GM18508 (cell line): ENCODE measurements around the gene CLPSL2.

Experiments
- ATAC-seq: cut with Tn5 transposase; IDR thresholded peaks from one replicate; pipeline ENCODE4 v1.9.1; 2021; ENCODE audit warnings: moderate number of reproducible peaks; ENCODE audit not compliant: insufficient read depth, unreplicated experiment

CLPSL2 gene

GRCh38 chr6:35745509-35745908 is 30.9 kb upstream of the CLPSL2 start:
- ATAC-seq = no peak

- ATAC-seq = no peak
Measured at GRCh38 chr6:35746516-35746915, 29.9 kb upstream of the CLPSL2 start.

- ATAC-seq = no peak
Measured at GRCh38 chr6:35747877-35748276, 28.5 kb upstream of the CLPSL2 start.

- ATAC-seq = no peak
Measured at GRCh38 chr6:35750557-35750956, 25.8 kb upstream of the CLPSL2 start.

GRCh38 chr6:35751594-35751993 is 24.8 kb upstream of the CLPSL2 start:
- no peak for ATAC-seq

GRCh38 chr6:35752330-35752729 is 24.1 kb upstream of the CLPSL2 start:
- no peak for ATAC-seq

- ATAC-seq = no peak
Measured at GRCh38 chr6:35754452-35755277, 21.7 kb upstream of the CLPSL2 start.

- ATAC-seq = no peak
Measured at GRCh38 chr6:35755278-35755924, 21.0 kb upstream of the CLPSL2 start.

- no peak for ATAC-seq
Measured at GRCh38 chr6:35757456-35758123, 18.8 kb upstream of the CLPSL2 start.

GRCh38 chr6:35759426-35759825 is 17.0 kb upstream of the CLPSL2 start:
- no peak for ATAC-seq

- no peak for ATAC-seq
Measured at GRCh38 chr6:35765739-35766138, 10.7 kb upstream of the CLPSL2 start.

GRCh38 chr6:35769211-35769610 is 7.2 kb upstream of the CLPSL2 start:
- no peak for ATAC-seq

- ATAC-seq = no peak
Measured at GRCh38 chr6:35771343-35771627, 5.1 kb upstream of the CLPSL2 start.

- no peak for ATAC-seq
Measured at GRCh38 chr6:35774116-35774794, 2.1 kb upstream of the CLPSL2 start.

- ATAC-seq = no peak
Measured at GRCh38 chr6:35775031-35775430, 1.4 kb upstream of the CLPSL2 start.

GRCh38 chr6:35777356-35778102 is 1.1 kb downstream of the CLPSL2 start:
- ATAC-seq = no peak

GRCh38 chr6:35778437-35778836 is 2.0 kb downstream of the CLPSL2 start:
- no peak for ATAC-seq

- ATAC-seq = no peak
Measured at GRCh38 chr6:35780719-35781118, 4.3 kb downstream of the CLPSL2 start, which contains the start of gene CLPSL1. Gene CLPSL1 (plus strand): TSS chr6:35781019. CDS start chr6:35781111, 92 bp downstream.

- ATAC-seq = no peak
Measured at GRCh38 chr6:35781290-35781689, 4.9 kb downstream of the CLPSL2 start.

- no peak for ATAC-seq
Measured at GRCh38 chr6:35782424-35782823, 6.0 kb downstream of the CLPSL2 start.
